GM10248 (cell line): ENCODE measurements around the gene TELO2.

Experiments used
- CTCF ChIA-PET: fragments of 300-600 bp; sonication (Branson Sonifier 250); formaldehyde crosslinking; extraction: SDS; loops from one replicate; lab custom pipeline; 2021; ENCODE audit warnings: antibody characterized with exemption; lab: Yijun Ruan, JAX
- POLR2A ChIA-PET: fragments of 350-650 bp; sonication (Branson Sonifier 250); formaldehyde crosslinking; extraction: SDS; loops from one replicate; lab custom pipeline; 2020; ENCODE audit warnings: antibody characterized with exemption; lab: Yijun Ruan, JAX
- DNase-seq: peaks from one replicate; pipeline ENCODE4 v3.0.0; 2012; ENCODE audit errors: extremely low spot score
- CTCF ChIP-seq: IDR thresholded peaks from 2 replicates; pipeline ENCODE4 v1.5.1; 2012; ENCODE audit warnings: mild to moderate bottlenecking, low read depth; ENCODE audit errors: extremely low read depth, missing control alignments, control extremely low read depth

Gene TELO2

GRCh38 chr16:1514507-1514906 lies 21.3 kb downstream of the TELO2 start:
- CTCF ChIA-PET, result interaction anchor here (1.0 to 1.5 kb wide), 2 partner anchors 9 to 151 kb away, joined by 3 read pairs; no protein-coding TSS in a partner anchor
- POLR2A ChIA-PET, result no interaction called here
- TF ChIP-seq CTCF, result no peak
- DNase-seq, result no peak

- ChIA-PET POLR2A (no interaction called here), CTCF (interaction anchor here (1.1 to 1.3 kb wide), 2 partner anchors 28 to 153 kb away, joined by 3 read pairs; no protein-coding TSS in a partner anchor)
- TF ChIP-seq CTCF, result no peak
- DNase-seq, result no peak
These were observed 25.5 kb downstream of the TELO2 start for GRCh38 chr16:1518626-1519135.

GRCh38 chr16:1519831-1520230 lies 26.7 kb downstream of the TELO2 start:
- CTCF ChIA-PET, result interaction anchor here (1.1 kb wide), 1 partner anchor 27 kb away, joined by 3 read pairs; no protein-coding TSS in a partner anchor
- no peak for DNase-seq
- POLR2A ChIA-PET, result no interaction called here
- TF ChIP-seq CTCF, result no peak

- POLR2A ChIA-PET, result no interaction called here
- DNase-seq, result no peak
- CTCF ChIA-PET, result no interaction called here
- TF ChIP-seq CTCF, result no peak
These were observed 27.3 kb downstream of the TELO2 start for GRCh38 chr16:1520461-1520860.

GRCh38 chr16:1523581-1524245 lies 30.6 kb downstream of the TELO2 start:
- DNase-seq, result no peak
- ChIA-PET CTCF (interaction anchor here (1.0 to 1.5 kb wide), 3 partner anchors 9 to 15 kb away, joined by 3 to 4 read pairs (median 3); no protein-coding TSS in a partner anchor), POLR2A (no interaction called here)
- TF ChIP-seq CTCF, result no peak

- CTCF ChIA-PET, result interaction anchor here (1.0 to 1.5 kb wide), 3 partner anchors 10 to 15 kb away, joined by 3 to 4 read pairs (median 3); no protein-coding TSS in a partner anchor
These were observed 31.2 kb downstream of the TELO2 start for GRCh38 chr16:1524366-1524765.

More at GRCh38 chr16:1524366-1524765, 31.2 kb downstream of the TELO2 start:
- no peak for TF ChIP-seq CTCF
- DNase-seq, result no peak
- POLR2A ChIA-PET, result no interaction called here
